Transverse colon (tissue), 4 donors: Measurements from ENCODE around the gene NPC1.

Source experiments
- EP300 ChIP-seq: sonication (generic); formaldehyde crosslinking; IDR thresholded peaks from one replicate; pipeline ENCODE4 v1.6.1; 2017; ENCODE audit warnings: antibody characterized with exemption, low read depth
- POLR2A ChIP-seq: fragments of 450-650 bp; IDR thresholded peaks from one replicate; pipeline ENCODE4 v1.6.1; 2016; ENCODE audit warnings: antibody characterized with exemption, mild to moderate bottlenecking, moderate library complexity
- POLR2AphosphoS5 ChIP-seq, 3 donors: sonication (generic); formaldehyde crosslinking; IDR thresholded peaks; one replicate each; pipeline ENCODE4 v1.6.1; 2016; ENCODE audit warnings: antibody characterized with exemption in 3 of 3
- TF ChIP-seq, protein P1 (sequence below), 5 experiments: fragments of 200-600 bp in 3 of 5; fragments of 450-650 bp in 2 of 5; sonication (generic) in 3 of 5; IDR thresholded peaks; 1 replicate in 2 of 5; 2 replicates in 3 of 5; pipeline ENCODE4 v1.5.1; 2016 to 2017; ENCODE audit warnings: antibody characterized with exemption in 5 of 5, inconsistent platforms in 3 of 5, mild to moderate bottlenecking in 2 of 5, moderate library complexity in 1 of 5

DNA sequence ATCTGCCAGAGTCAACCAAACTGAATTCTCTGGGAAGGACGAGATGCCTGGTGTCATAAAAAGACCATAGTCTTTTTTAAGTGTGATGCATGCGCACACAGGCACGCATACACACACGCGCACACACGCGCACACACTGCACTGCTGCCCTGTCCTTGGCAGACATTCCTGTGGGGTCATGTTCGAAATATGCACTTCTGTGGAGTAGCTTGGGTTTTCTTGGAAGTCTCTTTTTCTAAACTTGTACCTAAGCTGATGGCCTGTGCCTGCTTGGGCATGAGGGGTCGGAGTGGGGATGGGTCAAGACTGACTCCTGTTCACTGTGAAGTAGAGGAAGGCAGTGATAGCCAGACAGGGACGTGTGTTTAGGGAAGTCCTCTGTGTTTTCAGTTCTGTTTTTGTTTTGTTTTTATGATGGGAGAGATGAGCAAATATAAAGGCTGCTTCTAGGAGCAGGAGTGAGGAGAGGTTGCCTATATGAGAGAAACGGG, 87.0 kb downstream of the NPC1 start:
- TF ChIP-seq POLR2A (no peak), POLR2AphosphoS5 (IDR thresholded peaks at IDR 0.05) (no peak), EP300 (no peak)
- TF ChIP-seq, protein P1, sequence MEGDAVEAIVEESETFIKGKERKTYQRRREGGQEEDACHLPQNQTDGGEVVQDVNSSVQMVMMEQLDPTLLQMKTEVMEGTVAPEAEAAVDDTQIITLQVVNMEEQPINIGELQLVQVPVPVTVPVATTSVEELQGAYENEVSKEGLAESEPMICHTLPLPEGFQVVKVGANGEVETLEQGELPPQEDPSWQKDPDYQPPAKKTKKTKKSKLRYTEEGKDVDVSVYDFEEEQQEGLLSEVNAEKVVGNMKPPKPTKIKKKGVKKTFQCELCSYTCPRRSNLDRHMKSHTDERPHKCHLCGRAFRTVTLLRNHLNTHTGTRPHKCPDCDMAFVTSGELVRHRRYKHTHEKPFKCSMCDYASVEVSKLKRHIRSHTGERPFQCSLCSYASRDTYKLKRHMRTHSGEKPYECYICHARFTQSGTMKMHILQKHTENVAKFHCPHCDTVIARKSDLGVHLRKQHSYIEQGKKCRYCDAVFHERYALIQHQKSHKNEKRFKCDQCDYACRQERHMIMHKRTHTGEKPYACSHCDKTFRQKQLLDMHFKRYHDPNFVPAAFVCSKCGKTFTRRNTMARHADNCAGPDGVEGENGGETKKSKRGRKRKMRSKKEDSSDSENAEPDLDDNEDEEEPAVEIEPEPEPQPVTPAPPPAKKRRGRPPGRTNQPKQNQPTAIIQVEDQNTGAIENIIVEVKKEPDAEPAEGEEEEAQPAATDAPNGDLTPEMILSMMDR (IDR thresholded peaks at IDR 0.05) = no peak
